SK-N-SH (cell line): ENCODE measurements around the gene IL17RE. TPM values are rescaled to one million over a fixed set of nuclear protein-coding genes. Genes with fewer than 3 reads are reported as not detected.

ENCODE experiments used
- CTCF ChIA-PET: fragments of 300-600, 350-600 bp; formaldehyde crosslinking; extraction: SDS; loops from one replicate; lab custom pipeline; 2021; lab: Yijun Ruan, JAX
- POLR2A ChIA-PET: fragments of 350-600 bp; sonication (Branson Sonifier 250); formaldehyde crosslinking; extraction: SDS; loops from one replicate; lab custom pipeline; 2020; ENCODE audit warnings: antibody characterized with exemption, inconsistent platforms; lab: Yijun Ruan, JAX
- DNase-seq: peaks from one replicate; pipeline ENCODE4 v3.0.0; 2012
- H2AFZ ChIP-seq: fragments of 200-600 bp; sonication (generic); 2 replicates; pipeline ENCODE4 v1.8.1; 2016; ENCODE audit warnings: antibody characterized with exemption, mild to moderate bottlenecking, low read depth
- H3F3A ChIP-seq: fragments of 200-600 bp; sonication (generic); replicated peaks from 2 replicates; pipeline ENCODE3; 2016; ENCODE audit warnings: antibody characterized with exemption, mild to moderate bottlenecking; ENCODE audit not compliant: insufficient read depth
- H3K27ac ChIP-seq, 2 experiments: fragments of 200-500 bp in 1 of 2; fragments of 200-600 bp in 1 of 2; sonication (Bioruptor generic) in 1 of 2; sonication (generic), shearing (Covaris generic) in 1 of 2; 2 replicates each; pipeline versions ENCODE4 v1.5.1 to v1.6.1; 2014 to 2016; ENCODE audit warnings: low read depth in 2 of 2, inconsistent platforms in 1 of 2, low read length in 1 of 2, mild to moderate bottlenecking in 1 of 2, mixed read lengths in 1 of 2
- H3K27me3 ChIP-seq: fragments of 200-600 bp; sonication (generic), shearing (Covaris generic); 2 replicates; pipeline ENCODE4 v1.6.1; 2016; ENCODE audit warnings: mixed run types; ENCODE audit not compliant: insufficient read depth
- H3K36me3 ChIP-seq, 2 experiments: fragments of 200-500 bp in 1 of 2; fragments of 200-600 bp in 1 of 2; sonication (Bioruptor generic) in 1 of 2; sonication (generic) in 1 of 2; replicated peaks in 1 of 2; 2 replicates each; pipeline versions ENCODE3 to v1.5.1; 2014 to 2016; ENCODE audit warnings: low read length in 1 of 2, mild to moderate bottlenecking in 1 of 2; ENCODE audit not compliant: insufficient read depth in 2 of 2, control insufficient read depth in 1 of 2
- H3K4me1 ChIP-seq, 2 experiments: fragments of 200-500 bp in 1 of 2; fragments of 200-600 bp in 1 of 2; sonication (Bioruptor generic) in 1 of 2; sonication (generic), shearing (Covaris generic) in 1 of 2; 2 replicates each; pipeline versions ENCODE4 v1.5.1 to v1.6.1; 2014 to 2016; ENCODE audit warnings: low read depth in 1 of 2, low read length in 1 of 2, mixed run types in 1 of 2; ENCODE audit not compliant: insufficient read depth in 2 of 2, control insufficient read depth in 1 of 2
- H3K4me2 ChIP-seq: fragments of 200-600 bp; sonication (generic), shearing (Covaris generic); 2 replicates; pipeline ENCODE4 v1.6.1; 2017; ENCODE audit warnings: mixed run types
- H3K4me3 ChIP-seq, 2 experiments: fragments of 200-500 bp in 1 of 2; fragments of 200-600 bp in 1 of 2; sonication (Bioruptor generic) in 1 of 2; sonication (generic), shearing (Covaris generic) in 1 of 2; 2 replicates each; pipeline versions ENCODE4 v1.5.1 to v1.8.1; 2014 to 2016; ENCODE audit warnings: low read depth in 2 of 2, inconsistent platforms in 1 of 2, low read length in 1 of 2, mild to moderate bottlenecking in 1 of 2, mixed read lengths in 1 of 2, moderate library complexity in 1 of 2
- H3K79me2 ChIP-seq: fragments of 200-600 bp; sonication (generic); 2 replicates; pipeline ENCODE4 v1.8.1; 2017; ENCODE audit warnings: mild to moderate bottlenecking; ENCODE audit not compliant: insufficient read depth
- H3K9ac ChIP-seq: fragments of 200-600 bp; sonication (generic); 2 replicates; pipeline ENCODE4 v1.6.1; 2017; ENCODE audit warnings: mixed run types
- H3K9me2 ChIP-seq: fragments of 200-600 bp; sonication (generic); 2 replicates; pipeline ENCODE4 v1.6.1; 2017; ENCODE audit warnings: mixed run types
- H3K9me3 ChIP-seq: fragments of 200-600 bp; sonication (generic); 2 replicates; pipeline ENCODE4 v1.6.1; 2017; ENCODE audit warnings: mixed run types, mild to moderate bottlenecking, moderate library complexity
- H4K20me1 ChIP-seq: fragments of 200-600 bp; sonication (generic); 2 replicates; pipeline ENCODE4 v1.6.1; 2017; ENCODE audit warnings: mild to moderate bottlenecking, mixed run types; ENCODE audit not compliant: insufficient read depth
- CHD2 ChIP-seq: fragments of 150-350 bp; IDR thresholded peaks from 2 replicates; pipeline ENCODE4 v1.6.1; 2018; ENCODE audit warnings: low read length; ENCODE audit not compliant: partially characterized antibody
- CTCF ChIP-seq: fragments of 200-600 bp; sonication (generic); IDR thresholded peaks from 2 replicates; pipeline ENCODE4 v1.6.1; 2017; ENCODE audit warnings: antibody characterized with exemption, mild to moderate bottlenecking, moderate library complexity
- ELF1 ChIP-seq: IDR thresholded peaks from 2 replicates; pipeline ENCODE4 v1.4.0; 2012
- EP300 ChIP-seq, 2 experiments: IDR thresholded peaks; 2 replicates each; pipeline versions ENCODE4 v1.4.0 to v1.6.1; 2012; ENCODE audit warnings: borderline replicate concordance in 1 of 2, low read depth in 1 of 2, low read length in 1 of 2
- FOSL2 ChIP-seq: IDR thresholded peaks from 2 replicates; pipeline ENCODE4 v1.4.0; 2012; ENCODE audit warnings: low read depth, mild to moderate bottlenecking, moderate library complexity, borderline replicate concordance
- FOXJ3 ChIP-seq: sonication (generic); formaldehyde crosslinking; IDR thresholded peaks from 2 replicates; pipeline ENCODE4 v1.5.1; 2020; ENCODE audit warnings: mild to moderate bottlenecking, missing genetic modification reagents
- GABPA ChIP-seq: IDR thresholded peaks from 2 replicates; pipeline ENCODE4 v1.4.0; 2012; ENCODE audit warnings: low read depth, mild to moderate bottlenecking
- GATA2 ChIP-seq: sonication (generic); formaldehyde crosslinking; IDR thresholded peaks from 2 replicates; pipeline ENCODE4 v1.5.0; 2020; ENCODE audit warnings: mild to moderate bottlenecking, missing genetic modification reagents
- JUND ChIP-seq: IDR thresholded peaks from 2 replicates; pipeline ENCODE4 v1.4.0; 2012
- MEF2A ChIP-seq: IDR thresholded peaks from 2 replicates; pipeline ENCODE4 v1.4.0; 2012; ENCODE audit warnings: low read depth, borderline replicate concordance
- MXI1 ChIP-seq: IDR thresholded peaks from 2 replicates; pipeline ENCODE4 v1.6.1; 2012; ENCODE audit warnings: mild to moderate bottlenecking, low read depth, low read length, improper control_type of control experiment
- NRF1 ChIP-seq: IDR thresholded peaks from 2 replicates; pipeline ENCODE4 v1.6.1; 2012; ENCODE audit warnings: low read depth, mild to moderate bottlenecking, low read length
- POLR2AphosphoS5 ChIP-seq: IDR thresholded peaks from 2 replicates; pipeline ENCODE4 v1.6.1; 2012; ENCODE audit warnings: low read depth, low read length
- RAD21 ChIP-seq: IDR thresholded peaks from 2 replicates; pipeline ENCODE4 v1.6.1; 2012; ENCODE audit warnings: mild to moderate bottlenecking, low read length
- RXRA ChIP-seq: IDR thresholded peaks from 2 replicates; pipeline ENCODE4 v1.4.0; 2012; ENCODE audit warnings: low read depth, mild to moderate bottlenecking, borderline replicate concordance
- SIN3A ChIP-seq: IDR thresholded peaks from 2 replicates; pipeline ENCODE4 v1.6.1; 2012; ENCODE audit warnings: low read depth, mild to moderate bottlenecking, low read length, moderate library complexity, borderline replicate concordance
- SMC3 ChIP-seq: IDR thresholded peaks from 2 replicates; pipeline ENCODE4 v1.6.1; 2012; ENCODE audit warnings: low read depth, low read length, improper control_type of control experiment
- USF1 ChIP-seq: IDR thresholded peaks from 2 replicates; pipeline ENCODE4 v1.4.0; 2012; ENCODE audit warnings: low read depth, borderline replicate concordance
- USF2 ChIP-seq: fragments of 150-350 bp; IDR thresholded peaks from 2 replicates; pipeline ENCODE4 v1.6.1; 2017; ENCODE audit warnings: antibody characterized with exemption, low read length, low read depth, borderline replicate concordance
- WGBS: methylation state at CpG from one replicate; pipeline ENCODE4 v1.1.6; 2017; ENCODE audit warnings: low lambda C conversion rate; 5-methylcytosine and 5-hydroxymethylcytosine counted together
- polyA plus RNA-seq, 3 experiments: library from polyadenylated mRNA; depleted of rRNA; stranded (reverse); fragments of >200 nt; gene quantifications; 2 replicates each; pipeline ENCODE4 v1.2.3, GENCODE V29; 2012

IL17RE gene
- polyA plus RNA-seq, 1 of the 3 experiments (the other 2 are of a cell fraction): 0.95 TPM

GRCh38 chr3:9898467-9899241, 4.0 kb upstream of the IL17RE start:
- DNase-seq: no peak
- Histone ChIP-seq H3K4me1 (peaks cover 6 to 12% of the 10 kb centered on the region in 2 experiments; a peak in 3 of 4 replicates), H3K79me2 (peaks cover 22% of the 10 kb centered on the region; the same call in 1 of the 2 replicates), H3K9ac (no peak overlapping the region), H2AFZ (no peak overlapping the region), H3K27ac (no peak overlapping the region; a peak in 1 of 4 replicates), H3K27me3 (no peaks in the 10 kb centered on the region), H3K4me2 (no peak overlapping the region), H4K20me1 (peaks cover 5% of the 10 kb centered on the region; the same call in 1 of the 2 replicates), H3K9me3 (no peaks in the 10 kb centered on the region), H3K36me3 (peaks cover 9 to 18% of the 10 kb centered on the region in 2 experiments), H3F3A (peaks cover 18% of the 10 kb centered on the region), H3K4me3 (no peak overlapping the region), H3K9me2 (no peaks in the 10 kb centered on the region)
- POLR2A ChIA-PET: no interaction called here
- CTCF ChIA-PET: no interaction called here
- 85% methylated on average over 8 of the region's 8 CpGs for WGBS
- TF ChIP-seq CHD2 (no peak), NRF1 (no peak), RAD21 (no peak), SMC3 (no peak), SIN3A (no peak), FOSL2 (no peak), CTCF (no peak), MXI1 (no peak), GABPA (no peak), USF1 (no peak), RXRA (no peak), EP300 (IDR thresholded peaks at IDR 0.05; ENCODE audit: borderline replicate concordance in 1 of 2, low read depth in 1 of 2, low read length in 1 of 2) (no peak), JUND (no peak), MEF2A (no peak)

- H3K36me3 ChIP-seq: peaks cover 4 to 13% of the 10 kb centered on the region in 2 experiments
- no peaks in the 10 kb centered on the region for H4K20me1 ChIP-seq
- DNase-seq: no peak
- WGBS: 71% methylated on average over 3 of the region's 3 CpGs
- H3K27ac ChIP-seq: no peak overlapping the region
- ChIA-PET CTCF (no interaction called here), POLR2A (no interaction called here)
- H3K4me3 ChIP-seq: no peak overlapping the region
- TF ChIP-seq ELF1 (no peak), CTCF (no peak), USF2 (no peak), FOXJ3 (CRISPR knock-in tag) (no peak), RAD21 (no peak), GABPA (no peak), GATA2 (CRISPR knock-in tag) (no peak), POLR2AphosphoS5 (no peak), FOSL2 (no peak), NRF1 (no peak)
- no peaks in the 10 kb centered on the region for H3K27me3 ChIP-seq
- H3K79me2 ChIP-seq: peaks cover 21% of the 10 kb centered on the region; the same call in 1 of the 2 replicates
- H3K9me3 ChIP-seq: no peaks in the 10 kb centered on the region
- H2AFZ ChIP-seq: no peak overlapping the region
- no peak overlapping the region for H3K9ac ChIP-seq
- peaks cover 11% of the 10 kb centered on the region for H3F3A ChIP-seq
- H3K4me2 ChIP-seq: no peak overlapping the region
- H3K9me2 ChIP-seq: no peaks in the 10 kb centered on the region
- peaks cover 6 to 12% of the 10 kb centered on the region in 2 experiments; a peak in 3 of 4 replicates for H3K4me1 ChIP-seq
These were observed 3.3 kb upstream of the IL17RE start for GRCh38 chr3:9899289-9899791.
